ENCODE data around the gene RMI2.

The RMI2 gene

GRCh38 chr16:11384184-11384955, 39.1 kb downstream of the RMI2 start:
- no peak for DNase-seq (ENCODE audit: low read depth)

GRCh38 chr16:11384956-11385586, 39.8 kb downstream of the RMI2 start:
- no peak for DNase-seq (ENCODE audit: low read depth)

GRCh38 chr16:11386054-11386680, 40.9 kb downstream of the RMI2 start:
- DNase-seq (ENCODE audit: low read depth), result no peak

GRCh38 chr16:11386791-11387546, 41.7 kb downstream of the RMI2 start:
- no peak for DNase-seq (ENCODE audit: low read depth)

- DNase-seq (ENCODE audit: low read depth), result no peak
Measured at GRCh38 chr16:11389083-11389482, 43.8 kb downstream of the RMI2 start.

- DNase-seq (ENCODE audit: low read depth), result no peak
Measured at GRCh38 chr16:11389631-11390565, 44.6 kb downstream of the RMI2 start.

- no peak for DNase-seq (ENCODE audit: low read depth)
Measured at GRCh38 chr16:11390573-11391495, 45.6 kb downstream of the RMI2 start.

- DNase-seq (ENCODE audit: low read depth), result no peak
Measured at GRCh38 chr16:11391576-11391975, 46.3 kb downstream of the RMI2 start.

- no peak for DNase-seq (ENCODE audit: low read depth)
Measured at GRCh38 chr16:11392041-11392581, 46.9 kb downstream of the RMI2 start.

- no peak for DNase-seq (ENCODE audit: low read depth)
Measured at GRCh38 chr16:11393366-11393765, 48.1 kb downstream of the RMI2 start.

- DNase-seq (ENCODE audit: low read depth), result no peak
Measured at GRCh38 chr16:11393861-11394592, 48.8 kb downstream of the RMI2 start.

- no peak for DNase-seq (ENCODE audit: low read depth)
Measured at GRCh38 chr16:11394593-11394960, 49.3 kb downstream of the RMI2 start.

GRCh38 chr16:11395008-11395948, 50.0 kb downstream of the RMI2 start:
- no peak for DNase-seq (ENCODE audit: low read depth)

- DNase-seq (ENCODE audit: low read depth), result no peak
Measured at GRCh38 chr16:11395949-11396240, 50.6 kb downstream of the RMI2 start.

- DNase-seq (ENCODE audit: low read depth), result peak; percentile 56
Measured at GRCh38 chr16:11396241-11397048, 51.2 kb downstream of the RMI2 start.

GRCh38 chr16:11398136-11398535, 52.9 kb downstream of the RMI2 start:
- DNase-seq (ENCODE audit: low read depth), result no peak

- DNase-seq (ENCODE audit: low read depth), result no peak
Measured at GRCh38 chr16:11398851-11399250, 53.6 kb downstream of the RMI2 start.

Measured in activated T-helper 9 cell treated with anti-CD3 and anti-CD28 coated beads, Interleukin-2, amount 50 U/mL, for 16 hours (primary cell).